22Rv1 (cell line): ENCODE data around the gene SASH1.

ENCODE experiments used
- ZFX ChIP-seq: fragments of 450-650 bp; IDR thresholded peaks from 2 replicates; pipeline ENCODE4 v1.6.1; 2017; ENCODE audit warnings: antibody characterized with exemption, borderline replicate concordance
- TF ChIP-seq, protein P1 (sequence below): fragments of 450-650 bp; IDR thresholded peaks from 2 replicates; pipeline ENCODE4 v1.5.1; 2017; ENCODE audit warnings: mild to moderate bottlenecking

DNA sequence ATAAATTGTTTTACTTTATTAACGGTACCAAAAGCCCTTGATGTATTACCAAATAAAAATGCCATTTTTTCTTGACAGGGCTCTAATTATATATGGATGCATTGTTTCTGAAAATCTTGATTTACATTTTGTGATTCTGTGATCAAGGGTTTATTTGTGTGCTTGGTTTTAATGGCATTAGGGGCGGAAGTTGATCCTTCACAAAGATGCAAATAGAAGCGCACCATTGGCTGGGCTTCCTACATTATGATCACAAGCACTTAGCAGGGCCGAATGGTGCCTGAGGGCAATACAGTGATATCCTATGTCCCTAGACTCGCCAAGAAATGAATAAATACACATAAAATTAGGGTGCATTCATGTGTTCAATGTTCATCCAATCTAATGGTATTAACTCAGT is 231.3 kb downstream of the SASH1 start:
- TF ChIP-seq, protein P1, sequence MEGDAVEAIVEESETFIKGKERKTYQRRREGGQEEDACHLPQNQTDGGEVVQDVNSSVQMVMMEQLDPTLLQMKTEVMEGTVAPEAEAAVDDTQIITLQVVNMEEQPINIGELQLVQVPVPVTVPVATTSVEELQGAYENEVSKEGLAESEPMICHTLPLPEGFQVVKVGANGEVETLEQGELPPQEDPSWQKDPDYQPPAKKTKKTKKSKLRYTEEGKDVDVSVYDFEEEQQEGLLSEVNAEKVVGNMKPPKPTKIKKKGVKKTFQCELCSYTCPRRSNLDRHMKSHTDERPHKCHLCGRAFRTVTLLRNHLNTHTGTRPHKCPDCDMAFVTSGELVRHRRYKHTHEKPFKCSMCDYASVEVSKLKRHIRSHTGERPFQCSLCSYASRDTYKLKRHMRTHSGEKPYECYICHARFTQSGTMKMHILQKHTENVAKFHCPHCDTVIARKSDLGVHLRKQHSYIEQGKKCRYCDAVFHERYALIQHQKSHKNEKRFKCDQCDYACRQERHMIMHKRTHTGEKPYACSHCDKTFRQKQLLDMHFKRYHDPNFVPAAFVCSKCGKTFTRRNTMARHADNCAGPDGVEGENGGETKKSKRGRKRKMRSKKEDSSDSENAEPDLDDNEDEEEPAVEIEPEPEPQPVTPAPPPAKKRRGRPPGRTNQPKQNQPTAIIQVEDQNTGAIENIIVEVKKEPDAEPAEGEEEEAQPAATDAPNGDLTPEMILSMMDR: no peak
- no peak for TF ChIP-seq ZFX
